Endothelial cell (in vitro differentiated cells): ENCODE results near the gene CATSPERD. TPM values are rescaled to one million over a fixed set of nuclear protein-coding genes. Genes with fewer than 3 reads are reported as not detected.

Experiments used
- DNase-seq: peaks from one replicate; pipeline ENCODE4 v3.0.0; 2021; ENCODE audit warnings: low spot score
- H3K27ac Mint-ChIP-seq: one replicate; pipeline ENCODE4 v1.8.0; 2021; ENCODE audit warnings: mixed read lengths, inconsistent platforms; ENCODE audit not compliant: unreplicated experiment
- H3K27me3 Mint-ChIP-seq: one replicate; pipeline ENCODE4 v1.8.0; 2021; ENCODE audit warnings: mild to moderate bottlenecking, moderate library complexity, mixed read lengths, inconsistent platforms; ENCODE audit not compliant: unreplicated experiment
- H3K36me3 Mint-ChIP-seq: one replicate; pipeline ENCODE4 v1.8.0; 2021; ENCODE audit warnings: mild to moderate bottlenecking, low read depth, mixed read lengths, inconsistent platforms; ENCODE audit not compliant: unreplicated experiment
- H3K4me1 Mint-ChIP-seq: one replicate; pipeline ENCODE4 v1.8.0; 2021; ENCODE audit warnings: mild to moderate bottlenecking, mixed read lengths, inconsistent platforms; ENCODE audit not compliant: unreplicated experiment
- H3K4me3 Mint-ChIP-seq: one replicate; pipeline ENCODE4 v1.8.0; 2021; ENCODE audit warnings: mild to moderate bottlenecking, mixed read lengths, inconsistent platforms; ENCODE audit not compliant: unreplicated experiment
- H3K9me3 Mint-ChIP-seq: one replicate; pipeline ENCODE4 v1.8.0; 2021; ENCODE audit warnings: mixed read lengths, inconsistent platforms; ENCODE audit not compliant: unreplicated experiment
- total RNA-seq: library from RNA; stranded (reverse); fragmentation: NEBNext Ultra II Directional; extraction: Animal tissue kit (Norgen Biotek cat#: 25700); gene quantifications from one replicate; pipeline ENCODE4 v1.2.1, GENCODE V29; 2021; ENCODE audit not compliant: unreplicated experiment
- TF ChIP-seq, protein P1 (sequence below): fragments of 200-600 bp; sonication (generic); IDR thresholded peaks from one replicate; pipeline ENCODE4 v1.5.0; 2021; ENCODE audit warnings: antibody characterized with exemption; ENCODE audit not compliant: unreplicated experiment

The CATSPERD gene
- total RNA-seq, 1 donor from 2014 or later, result not detected

- DNase-seq, result peak; percentile 98
- Mint-ChIP-seq H3K9me3 (no peaks in the 10 kb centered on the region), H3K4me3 (peak overlapping the region; percentile 90), H3K27me3 (peaks cover 7% of the 10 kb centered on the region), H3K36me3 (no peaks in the 10 kb centered on the region), H3K27ac (peak overlapping the region; percentile 84), H3K4me1 (no peaks in the 10 kb centered on the region)
- TF ChIP-seq, protein P1, sequence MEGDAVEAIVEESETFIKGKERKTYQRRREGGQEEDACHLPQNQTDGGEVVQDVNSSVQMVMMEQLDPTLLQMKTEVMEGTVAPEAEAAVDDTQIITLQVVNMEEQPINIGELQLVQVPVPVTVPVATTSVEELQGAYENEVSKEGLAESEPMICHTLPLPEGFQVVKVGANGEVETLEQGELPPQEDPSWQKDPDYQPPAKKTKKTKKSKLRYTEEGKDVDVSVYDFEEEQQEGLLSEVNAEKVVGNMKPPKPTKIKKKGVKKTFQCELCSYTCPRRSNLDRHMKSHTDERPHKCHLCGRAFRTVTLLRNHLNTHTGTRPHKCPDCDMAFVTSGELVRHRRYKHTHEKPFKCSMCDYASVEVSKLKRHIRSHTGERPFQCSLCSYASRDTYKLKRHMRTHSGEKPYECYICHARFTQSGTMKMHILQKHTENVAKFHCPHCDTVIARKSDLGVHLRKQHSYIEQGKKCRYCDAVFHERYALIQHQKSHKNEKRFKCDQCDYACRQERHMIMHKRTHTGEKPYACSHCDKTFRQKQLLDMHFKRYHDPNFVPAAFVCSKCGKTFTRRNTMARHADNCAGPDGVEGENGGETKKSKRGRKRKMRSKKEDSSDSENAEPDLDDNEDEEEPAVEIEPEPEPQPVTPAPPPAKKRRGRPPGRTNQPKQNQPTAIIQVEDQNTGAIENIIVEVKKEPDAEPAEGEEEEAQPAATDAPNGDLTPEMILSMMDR, result no peak
Measured at GRCh38 chr19:5827891-5828660, 107.6 kb downstream of the CATSPERD start.

Other genes with a start within 250 kb of the CATSPERD start
- gene TINCR, start 152.7 kb upstream of the CATSPERD start, total RNA-seq, result 0.33 TPM
- 85.5 TPM for gene SAFB2, start 97.9 kb upstream of the CATSPERD start, total RNA-seq
- gene SAFB, start 97.6 kb upstream of the CATSPERD start, total RNA-seq, result 113 TPM
- 23.6 TPM for gene MICOS13, start 40.1 kb upstream of the CATSPERD start, total RNA-seq
- 11.8 TPM for gene HSD11B1L, start 39.6 kb upstream of the CATSPERD start, total RNA-seq
- gene RPL36, start 30.3 kb upstream of the CATSPERD start, total RNA-seq, result 910 TPM
- 64.4 TPM for gene LONP1, start 491 bp upstream of the CATSPERD start, total RNA-seq
- gene PRR22, start 64.1 kb downstream of the CATSPERD start, total RNA-seq, result 2.2 TPM
- 16.2 TPM for gene DUS3L, start 70.5 kb downstream of the CATSPERD start, total RNA-seq
- gene NRTN, start 84.4 kb downstream of the CATSPERD start, total RNA-seq, result 0.56 TPM
- 0.18 TPM for gene FUT6, start 119.1 kb downstream of the CATSPERD start, total RNA-seq
- 1.4 TPM for gene FUT3, start 130.8 kb downstream of the CATSPERD start, total RNA-seq
- gene FUT5, start 149.9 kb downstream of the CATSPERD start, total RNA-seq, result not detected
- gene NDUFA11, start 183.2 kb downstream of the CATSPERD start, total RNA-seq, result 211 TPM
- gene VMAC, start 184.2 kb downstream of the CATSPERD start, total RNA-seq, result 8.9 TPM
- 9.3 TPM for gene CAPS, start 193.6 kb downstream of the CATSPERD start, total RNA-seq